GM18858 (cell line): ENCODE measurements around the gene PGAP2.

Experiments used
- ATAC-seq: cut with Tn5 transposase; IDR thresholded peaks from one replicate; pipeline ENCODE4 v1.9.1; 2021; ENCODE audit not compliant: unreplicated experiment

PGAP2 gene

DNA sequence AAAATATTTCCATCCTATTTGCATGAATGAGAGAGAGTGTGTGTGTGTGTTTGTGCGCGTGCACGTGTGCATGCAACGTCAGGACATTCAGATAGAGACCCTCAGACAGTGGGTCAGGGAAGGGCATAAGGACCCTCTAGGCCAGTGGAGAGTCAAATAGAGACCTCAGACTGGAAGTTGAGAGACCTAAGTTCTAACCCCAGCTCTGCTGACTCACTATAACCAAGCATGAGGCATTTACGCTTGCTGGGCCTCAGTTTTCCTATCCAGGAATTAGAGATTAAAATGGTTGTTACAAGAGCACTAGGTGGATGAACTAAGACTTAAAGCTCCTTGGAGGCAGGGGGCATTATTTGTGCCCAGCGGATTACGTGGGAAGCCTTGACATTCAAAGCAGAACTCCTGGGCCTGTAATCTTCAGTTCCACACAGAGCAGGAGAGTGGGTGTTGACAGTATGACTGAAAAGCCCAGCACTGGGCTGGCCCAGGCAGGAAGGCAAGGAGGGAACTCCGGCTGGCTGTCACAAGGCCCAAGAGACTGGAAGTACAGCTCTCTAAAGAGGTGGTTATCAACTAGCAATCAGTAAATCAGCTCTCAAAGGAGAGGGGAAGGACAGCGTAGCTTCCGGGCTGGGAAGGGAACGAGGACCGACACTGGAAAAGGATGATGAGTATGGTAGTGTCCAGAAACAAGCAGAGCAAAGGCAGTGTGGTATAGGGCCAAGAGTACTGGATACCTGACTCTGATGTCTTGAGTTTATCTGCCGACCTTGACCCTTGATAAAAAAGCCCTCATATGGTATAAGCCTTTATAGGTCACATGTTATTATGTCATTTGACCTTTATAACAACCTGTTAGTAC, 23.2 kb downstream of the PGAP2 start:
- ATAC-seq, result no peak

DNA sequence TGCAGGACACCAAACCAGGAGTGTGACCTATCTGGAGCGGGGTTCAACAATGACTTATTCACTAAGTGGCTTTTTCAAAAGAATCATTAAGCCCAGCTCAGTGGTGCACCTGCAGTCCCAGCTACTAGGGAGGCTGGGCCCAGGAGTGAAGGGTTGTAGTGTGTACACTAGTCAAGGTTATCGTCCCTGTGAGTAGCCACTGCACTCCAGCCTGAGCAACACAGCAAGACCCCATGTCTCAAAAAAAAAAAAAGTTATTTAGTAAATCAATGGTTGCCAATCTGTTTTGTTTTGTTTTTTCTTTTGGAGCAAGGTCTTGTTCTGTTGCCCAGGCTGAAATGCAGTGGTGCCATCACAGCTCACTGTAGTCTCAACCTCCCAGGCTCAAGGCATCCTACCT, 24.5 kb downstream of the PGAP2 start:
- no peak for ATAC-seq

DNA sequence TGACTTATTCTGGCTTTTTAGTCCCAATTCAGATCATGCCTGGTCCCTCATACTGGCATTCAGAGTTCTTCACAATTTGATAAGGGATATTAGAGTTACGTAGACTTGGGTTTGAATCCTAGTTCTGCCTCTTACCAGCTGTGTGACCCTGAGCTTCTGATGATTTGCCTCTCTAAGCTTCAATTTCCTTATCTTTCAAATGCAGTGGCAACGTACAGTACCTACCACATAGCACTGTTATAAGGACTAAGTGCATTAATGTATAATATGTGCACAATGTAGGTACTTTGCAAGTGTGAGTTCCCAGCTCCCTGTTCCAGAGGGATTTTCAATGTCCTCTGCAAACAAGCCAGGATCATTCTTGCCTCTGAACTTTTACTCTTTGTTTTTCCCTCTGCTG, 25.1 kb downstream of the PGAP2 start:
- no peak for ATAC-seq

DNA sequence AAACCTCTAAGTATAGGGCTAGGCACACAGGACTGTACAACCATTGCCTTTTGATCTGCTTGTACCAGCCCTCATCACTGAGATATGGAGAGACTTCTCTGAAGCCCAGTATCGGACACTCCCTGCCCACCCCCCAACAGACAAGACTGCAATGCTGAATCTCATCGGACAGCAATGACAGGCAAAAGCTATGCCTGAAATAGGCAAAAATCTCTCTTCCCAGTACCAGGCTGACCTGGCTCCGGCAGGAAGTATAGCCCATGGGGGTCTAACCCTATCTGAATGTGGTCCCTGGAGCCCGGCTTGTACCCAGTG, 25.9 kb downstream of the PGAP2 start:
- ATAC-seq, result no peak

DNA sequence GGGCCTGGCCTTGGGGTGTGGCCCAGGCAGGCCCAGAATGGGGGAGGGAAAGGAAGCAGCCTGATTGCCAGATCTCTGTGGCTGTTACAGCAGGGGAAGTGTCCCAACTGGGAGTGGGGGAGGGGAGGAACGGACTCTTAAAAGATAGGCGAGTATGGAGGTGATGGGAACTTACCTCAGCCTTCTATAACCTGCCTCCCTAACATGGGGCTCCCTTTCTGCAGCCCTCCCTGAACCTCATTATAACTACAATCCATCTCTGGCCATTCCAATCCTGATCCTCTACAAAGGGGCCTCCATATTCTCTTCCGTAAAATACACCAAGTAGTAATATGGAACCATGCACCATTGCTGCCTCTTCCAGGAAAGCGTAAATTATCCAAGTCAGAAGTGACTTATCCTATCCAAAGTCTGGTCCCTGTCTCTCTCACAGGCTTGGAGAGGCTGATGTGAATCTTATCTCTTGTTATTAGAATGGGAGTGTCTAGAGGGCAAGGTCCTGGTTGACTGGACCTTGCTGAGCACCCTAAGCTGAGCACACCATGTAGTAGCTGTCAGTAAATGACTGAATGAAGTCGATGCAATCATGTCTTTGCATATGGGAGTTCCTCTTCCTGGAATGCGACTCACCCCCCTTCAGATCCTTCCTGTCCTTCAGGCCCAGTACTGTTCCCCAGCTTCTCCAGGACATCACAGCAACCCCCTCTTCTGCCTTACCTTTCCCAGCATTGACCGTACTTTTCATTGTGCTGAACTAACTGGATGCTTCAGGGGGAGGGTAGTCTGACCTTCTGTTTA, 26.5 kb downstream of the PGAP2 start:
- ATAC-seq, result no peak

DNA sequence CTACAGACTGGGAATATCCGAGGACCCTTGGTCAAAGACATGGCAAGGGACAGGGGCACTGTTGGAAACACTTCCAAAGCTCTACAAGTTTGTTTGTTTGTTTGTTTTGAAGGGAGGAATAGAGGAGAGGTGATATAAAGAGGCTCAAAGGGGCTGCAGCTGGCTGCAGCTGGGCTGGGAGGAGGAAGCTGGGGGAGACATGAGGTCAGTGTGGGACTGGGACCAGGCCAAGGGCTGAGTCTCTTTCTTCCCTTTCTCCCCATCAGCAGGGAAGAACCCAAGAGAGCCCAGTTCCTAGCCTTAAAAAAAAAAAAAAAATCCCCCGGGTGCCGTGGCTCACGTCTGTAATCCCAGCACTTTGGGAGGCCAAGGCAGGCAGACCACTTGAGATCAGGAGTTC, 27.4 kb downstream of the PGAP2 start:
- no peak for ATAC-seq

DNA sequence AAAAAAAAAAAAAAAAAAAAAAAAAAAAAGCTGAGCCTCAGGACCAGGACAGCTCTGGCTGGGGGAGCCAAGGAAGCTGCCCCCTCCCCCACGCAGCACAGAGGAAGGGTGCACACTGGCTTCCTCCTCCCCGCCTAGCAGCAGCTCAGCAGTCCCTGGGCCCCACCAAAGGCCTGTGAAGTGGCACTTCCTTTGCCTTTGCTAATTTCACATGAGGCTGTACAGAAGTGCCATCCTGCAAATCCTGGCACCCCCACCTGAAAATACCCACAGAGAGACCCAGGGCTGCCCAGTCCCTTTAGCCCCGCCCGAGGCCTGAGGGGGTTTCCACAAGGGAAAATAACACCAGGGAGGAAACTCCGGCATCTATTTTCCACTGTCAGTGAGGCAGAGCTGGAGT, 28.5 kb downstream of the PGAP2 start:
- ATAC-seq, result no peak

DNA sequence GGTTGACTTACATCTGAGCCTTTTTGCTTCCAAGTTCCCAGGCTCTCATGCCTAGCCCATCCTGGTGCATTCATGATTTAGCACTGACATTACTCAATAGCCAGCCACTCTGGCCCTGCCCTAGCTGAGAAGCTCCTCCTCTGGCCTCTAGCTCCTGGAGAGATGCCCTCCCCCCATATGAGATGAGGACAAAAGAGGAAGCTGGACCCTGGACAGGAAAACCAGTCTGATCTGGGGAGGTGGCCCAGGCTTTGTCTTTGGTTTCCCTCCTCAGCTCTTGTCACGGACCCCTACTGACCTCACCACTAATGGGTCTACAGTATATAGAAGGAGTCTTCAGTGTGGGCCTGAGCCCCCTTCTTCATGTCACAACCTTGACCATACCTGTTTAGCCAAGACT, 29.4 kb downstream of the PGAP2 start:
- ATAC-seq, result no peak

DNA sequence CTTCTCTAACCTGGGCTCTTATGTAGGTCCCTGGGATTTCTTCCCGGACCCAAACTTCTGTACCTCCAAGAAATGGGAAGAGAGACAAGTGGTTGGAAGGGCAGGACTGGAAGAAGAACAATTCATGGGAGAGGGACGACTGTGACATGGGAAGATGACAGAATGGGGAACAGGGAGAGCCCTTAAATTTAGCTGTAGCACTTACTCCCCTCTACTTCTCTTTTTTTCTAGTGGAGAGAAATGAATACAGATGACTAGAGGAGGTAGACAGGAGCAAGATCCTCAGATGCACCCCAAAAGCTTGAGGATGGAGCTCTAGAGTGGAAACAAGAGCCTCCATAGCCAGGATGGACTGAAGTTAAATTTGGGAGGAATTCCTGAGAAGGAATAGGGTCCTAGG, 30.1 kb downstream of the PGAP2 start:
- no peak for ATAC-seq

DNA sequence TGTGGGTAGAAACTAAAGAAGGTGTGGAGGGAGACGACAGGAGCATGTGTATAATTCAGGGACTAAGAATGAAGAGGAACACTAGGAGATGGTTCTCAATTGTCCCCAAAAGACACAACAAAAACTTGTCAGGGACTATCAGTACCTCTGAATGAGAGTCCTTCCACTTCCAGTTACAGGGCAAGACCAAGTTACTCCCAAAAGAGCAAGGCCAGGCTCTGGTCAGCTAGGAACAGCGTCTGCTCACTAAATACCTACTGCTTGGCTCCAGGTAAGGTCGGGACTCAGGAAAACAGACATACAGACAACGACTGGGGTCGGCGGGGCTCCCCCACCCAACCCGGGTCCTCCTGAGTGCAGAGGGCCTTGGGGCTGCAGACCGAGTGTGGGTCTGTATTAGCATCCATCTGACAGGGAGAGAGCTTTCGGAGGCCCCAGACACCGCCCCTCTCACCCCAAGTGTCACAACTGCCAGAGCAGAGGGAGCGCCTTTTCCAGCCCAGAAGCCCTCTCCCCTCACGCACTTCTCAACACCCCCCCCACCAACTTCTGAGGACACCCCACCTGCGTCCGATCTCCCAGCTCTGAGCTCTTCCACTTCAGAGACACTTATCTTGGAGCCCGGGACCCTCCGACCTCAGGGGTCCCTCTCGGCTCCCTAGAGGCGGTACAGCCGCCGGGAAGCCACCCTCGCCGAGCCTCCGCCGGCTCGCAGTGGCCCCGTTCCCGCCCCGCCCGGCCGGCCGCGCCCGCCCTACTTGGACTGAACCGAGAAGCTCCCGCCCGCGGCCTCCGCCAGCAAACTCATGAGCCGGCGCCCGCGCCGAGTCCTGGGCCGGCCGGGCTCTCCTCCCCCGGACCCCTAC, 31.9 kb downstream of the PGAP2 start:
- no peak for ATAC-seq

DNA sequence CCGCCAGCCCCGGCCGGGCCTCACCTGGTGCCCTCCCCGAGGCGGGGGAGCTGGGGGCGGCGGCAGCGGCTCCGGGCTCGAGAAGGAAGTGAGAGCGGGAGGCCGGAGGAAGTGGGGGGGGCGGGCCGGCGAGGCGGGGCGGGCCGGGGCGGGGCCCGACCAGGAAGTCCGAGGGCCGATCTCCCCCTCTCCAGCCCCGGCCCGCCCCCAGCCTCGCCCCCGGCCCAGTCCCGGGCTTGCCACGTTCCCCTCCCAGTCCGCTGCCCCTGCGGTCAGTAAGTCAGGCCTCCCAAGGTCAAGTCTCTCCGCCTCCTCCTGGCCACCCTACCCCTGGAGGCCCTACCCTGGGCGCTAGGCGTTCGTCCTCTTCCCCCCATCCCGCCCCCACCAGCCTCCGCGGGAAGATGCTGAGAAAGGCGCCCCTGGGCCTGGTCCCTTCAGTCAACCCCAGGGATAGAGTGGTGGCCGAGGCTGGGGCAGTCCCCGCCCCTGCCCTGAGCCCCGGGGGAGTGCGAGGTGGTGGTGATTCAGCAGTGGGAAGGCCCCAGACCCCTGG, 32.6 kb downstream of the PGAP2 start, which contains the start of gene RHOG:
Gene RHOG, minus strand, starts transcription at position 90 of the 556 bp plus-strand sequence. CDS start 12,821 bp downstream, outside the sequence.
- peak; percentile 21 for ATAC-seq

DNA sequence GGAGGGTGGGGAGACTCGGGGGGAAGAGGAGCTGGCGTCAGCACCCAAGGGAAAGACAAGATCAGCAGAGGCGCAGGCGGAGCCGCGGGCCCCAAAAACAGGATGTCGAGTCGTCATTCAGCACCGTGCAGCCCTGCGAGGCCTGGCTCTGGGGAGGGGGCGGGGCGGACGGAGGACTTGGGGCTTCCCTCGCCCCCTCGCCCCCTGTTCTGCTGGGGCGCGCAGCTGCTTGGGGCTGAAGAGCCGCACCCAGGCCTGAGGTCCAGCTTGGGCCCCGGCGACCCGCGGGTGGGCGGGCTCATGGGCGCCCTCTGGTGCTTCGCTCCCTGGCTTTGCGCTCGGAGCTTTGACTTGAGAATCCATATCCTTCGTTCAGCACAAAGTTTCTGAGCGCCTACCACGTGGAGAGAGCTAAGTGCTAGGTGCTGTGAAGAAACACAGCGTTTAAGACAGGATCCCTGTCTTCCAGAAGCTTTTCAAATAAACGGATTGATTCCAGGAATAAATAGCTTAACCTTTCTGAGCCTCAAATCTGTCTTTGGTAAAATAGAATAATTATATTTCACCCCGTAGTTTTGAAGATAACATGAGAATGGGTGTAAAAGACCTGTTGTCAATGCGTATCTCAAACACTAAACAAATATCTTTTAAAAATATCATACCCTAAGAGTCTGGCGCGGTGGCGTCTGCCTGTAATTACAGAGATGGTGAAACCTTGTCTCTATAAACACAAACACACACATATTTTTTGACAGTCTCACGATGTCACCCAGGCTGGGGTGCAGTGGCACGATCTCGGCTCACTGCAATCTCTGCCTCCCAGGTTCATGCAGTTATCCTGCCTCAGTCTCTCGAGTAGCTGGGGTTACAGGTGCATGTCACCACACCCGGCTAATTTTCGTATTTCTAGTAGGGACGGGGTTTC, 33.3 kb downstream of the PGAP2 start:
- peak; percentile 52 for ATAC-seq

DNA sequence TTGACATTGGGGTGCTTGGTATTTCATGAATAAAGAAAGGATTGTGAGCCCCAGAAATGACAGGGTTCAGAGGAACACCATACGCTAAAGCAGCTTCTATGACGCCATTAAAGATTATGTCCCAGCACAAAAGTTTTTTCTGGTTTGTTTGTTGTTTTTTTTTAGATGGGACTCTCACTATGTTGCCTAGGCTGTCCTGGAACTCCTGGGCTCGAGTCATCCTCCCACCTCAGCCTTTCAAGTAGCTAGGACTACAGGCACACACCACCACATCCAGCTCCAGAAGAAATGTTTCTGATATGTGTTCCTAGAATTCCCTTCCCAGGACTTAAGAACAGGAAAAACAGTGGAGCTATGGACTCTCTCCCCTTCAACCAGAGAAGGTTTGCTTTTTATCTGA, 35.0 kb downstream of the PGAP2 start:
- ATAC-seq, result no peak

DNA sequence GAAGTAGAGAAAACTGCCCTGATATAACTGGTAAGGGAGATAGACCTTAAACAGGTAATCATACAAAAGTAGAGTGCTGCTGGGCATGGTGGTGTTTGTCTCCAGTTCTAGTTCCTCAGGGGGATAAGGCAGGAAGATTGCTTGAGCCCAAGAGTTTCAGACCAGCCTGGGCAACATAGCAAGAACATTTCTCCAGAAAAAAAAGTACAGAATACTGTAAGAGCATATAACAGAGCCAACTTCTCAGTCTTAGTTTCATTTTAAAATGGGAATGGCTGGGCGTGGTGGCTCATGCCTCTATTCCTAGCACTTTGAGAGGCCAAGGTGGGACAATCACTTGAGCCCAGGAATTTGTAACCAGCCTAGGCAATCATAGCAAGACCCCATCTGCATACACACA, 36.9 kb downstream of the PGAP2 start:
- no peak for ATAC-seq

DNA sequence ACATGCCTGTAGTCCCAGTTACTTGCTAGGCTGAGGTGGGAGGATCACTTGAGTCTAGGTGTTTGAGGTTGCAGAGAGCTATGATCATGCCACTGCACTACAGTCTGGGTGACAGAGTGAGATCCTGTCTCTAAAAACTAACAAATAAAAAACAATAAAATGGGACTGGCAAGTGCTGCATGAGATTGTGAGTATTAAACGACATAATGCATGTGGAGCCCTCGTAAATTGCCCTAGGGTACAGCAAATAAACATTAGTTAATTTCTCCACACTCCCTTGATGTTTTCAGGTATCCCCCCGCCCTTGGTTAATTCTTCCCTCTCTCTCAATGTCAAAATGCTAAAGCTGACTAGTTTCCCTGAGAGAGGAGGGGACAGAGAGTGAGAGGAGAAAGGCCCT, 37.3 kb downstream of the PGAP2 start:
- ATAC-seq, result no peak

DNA sequence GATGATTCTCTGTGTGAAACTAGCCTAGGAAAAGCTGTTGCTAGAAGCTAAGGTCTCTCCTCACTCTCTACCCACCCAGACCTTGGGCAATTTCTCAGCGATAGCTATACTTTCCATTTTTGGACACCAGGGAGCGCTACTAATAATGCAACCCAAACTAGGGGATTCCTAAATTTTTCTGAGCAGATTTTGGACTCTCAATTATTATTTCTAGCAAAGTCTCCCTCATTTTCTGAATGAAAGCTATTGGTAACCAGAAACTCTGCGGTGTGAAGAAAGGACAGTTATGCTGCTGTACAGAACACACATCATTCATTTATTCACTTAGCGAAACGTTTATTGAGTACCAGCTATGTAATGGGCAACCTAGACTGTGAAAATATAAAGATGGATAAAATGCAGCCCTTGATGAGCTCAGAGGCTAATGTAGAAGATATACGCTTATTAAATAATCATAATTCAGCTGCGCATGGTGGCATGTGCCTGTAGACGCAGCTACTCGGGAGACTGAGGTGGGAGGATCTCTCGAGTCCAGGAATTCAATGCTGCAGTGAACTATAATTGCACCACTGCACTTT, 41.0 kb downstream of the PGAP2 start:
- ATAC-seq, result no peak

DNA sequence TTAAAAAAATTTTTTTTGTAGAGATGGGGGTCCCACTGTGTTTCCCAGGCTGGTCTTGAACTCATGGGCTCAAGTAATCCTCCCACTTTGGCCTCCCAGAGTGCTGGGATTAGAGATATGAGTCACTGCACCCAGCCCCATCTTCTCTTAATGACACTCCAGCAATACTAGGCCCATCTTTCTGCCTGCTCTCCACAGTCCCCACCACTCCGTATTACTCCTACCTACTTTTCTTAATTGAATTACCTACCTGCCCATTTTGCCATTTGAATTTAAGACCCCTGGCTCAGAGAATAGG, 45.1 kb downstream of the PGAP2 start:
- ATAC-seq, result no peak

DNA sequence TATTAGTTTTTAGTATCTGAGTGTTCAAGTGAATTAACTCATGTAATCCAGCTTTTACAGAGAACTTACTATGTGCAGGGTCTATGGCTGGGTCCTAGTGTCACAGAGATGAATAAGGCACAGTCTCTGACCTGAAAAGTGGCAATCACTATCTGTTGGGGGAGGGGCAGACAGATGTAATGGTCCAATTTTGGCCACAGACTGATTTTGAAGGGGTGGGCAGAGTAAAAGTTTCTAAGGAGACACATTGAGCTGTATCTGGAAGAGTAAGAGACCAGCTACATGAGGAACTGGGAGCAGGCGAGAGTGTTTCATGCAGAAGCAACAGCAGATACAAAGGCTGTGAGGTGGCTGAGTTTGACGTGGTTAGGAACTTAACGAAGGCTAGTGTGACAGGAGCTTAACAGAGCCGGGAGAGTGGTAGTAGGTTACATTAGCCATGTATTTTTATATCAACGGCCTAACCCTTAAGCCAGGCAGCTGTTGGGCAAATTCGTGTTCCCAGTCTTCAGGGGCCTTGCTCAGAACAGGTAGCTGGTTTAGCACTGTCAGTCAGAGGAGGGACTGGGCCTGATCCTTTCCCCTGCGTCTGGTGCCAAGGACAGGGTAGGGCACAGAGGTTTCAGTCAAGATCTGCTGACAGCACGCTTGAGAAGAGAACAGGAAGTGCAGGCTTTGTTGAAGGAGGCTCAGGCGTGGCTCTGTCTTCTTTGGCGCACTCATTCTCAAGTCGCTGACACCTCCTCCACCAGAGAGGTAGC, 45.7 kb downstream of the PGAP2 start:
- peak; percentile 35 for ATAC-seq

DNA sequence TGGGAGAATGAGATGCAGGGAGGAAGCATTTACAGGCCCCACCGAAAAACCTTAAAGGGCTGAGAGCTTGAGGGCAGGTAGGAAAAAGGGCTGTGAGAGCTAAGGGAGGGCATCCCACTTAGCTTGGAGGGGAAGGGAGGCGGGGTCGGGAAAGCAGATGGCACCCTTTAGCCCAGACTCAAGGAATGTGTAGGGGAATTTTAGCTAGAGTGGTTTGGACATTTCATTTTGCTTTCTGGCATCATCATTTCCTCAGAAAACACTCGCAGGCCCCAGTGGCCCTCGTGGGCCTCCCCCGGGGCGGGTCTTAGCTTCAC, 46.3 kb downstream of the PGAP2 start:
- ATAC-seq, result no peak
